ENCODE measurements around the gene PIH1D1.

- no peak for TF ChIP-seq JUND (IDR thresholded peaks at IDR 0.05; ENCODE audit: low read depth, low read length)
- TF ChIP-seq NR2C1 (IDR thresholded peaks at IDR 0.05) = no peak
- TF ChIP-seq SREBF1 (IDR thresholded peaks at IDR 0.05; ENCODE audit: low read length) = no peak
- no peak for TF ChIP-seq RFX5 (IDR thresholded peaks at IDR 0.05; ENCODE audit: low read depth, low read length)
- TF ChIP-seq, protein P1, sequence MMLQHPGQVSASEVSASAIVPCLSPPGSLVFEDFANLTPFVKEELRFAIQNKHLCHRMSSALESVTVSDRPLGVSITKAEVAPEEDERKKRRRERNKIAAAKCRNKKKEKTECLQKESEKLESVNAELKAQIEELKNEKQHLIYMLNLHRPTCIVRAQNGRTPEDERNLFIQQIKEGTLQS (IDR thresholded peaks at IDR 0.05; ENCODE audit: borderline replicate concordance, extremely low read depth, low read depth, low read length) = no peak
- TF ChIP-seq PAX5 (IDR thresholded peaks at IDR 0.05; ENCODE audit: borderline replicate concordance, low read depth, low read length) = no peak
- no peak for TF ChIP-seq USF1 (IDR thresholded peaks at IDR 0.05; ENCODE audit: borderline replicate concordance, extremely low read length, insufficient read depth, low read depth, low read length)
- TF ChIP-seq, protein P2, sequence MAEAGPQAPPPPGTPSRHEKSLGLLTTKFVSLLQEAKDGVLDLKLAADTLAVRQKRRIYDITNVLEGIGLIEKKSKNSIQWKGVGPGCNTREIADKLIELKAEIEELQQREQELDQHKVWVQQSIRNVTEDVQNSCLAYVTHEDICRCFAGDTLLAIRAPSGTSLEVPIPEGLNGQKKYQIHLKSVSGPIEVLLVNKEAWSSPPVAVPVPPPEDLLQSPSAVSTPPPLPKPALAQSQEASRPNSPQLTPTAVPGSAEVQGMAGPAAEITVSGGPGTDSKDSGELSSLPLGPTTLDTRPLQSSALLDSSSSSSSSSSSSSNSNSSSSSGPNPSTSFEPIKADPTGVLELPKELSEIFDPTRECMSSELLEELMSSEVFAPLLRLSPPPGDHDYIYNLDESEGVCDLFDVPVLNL (IDR thresholded peaks at IDR 0.05; ENCODE audit: low read depth, low read length) = no peak
- TF ChIP-seq, protein P3, sequence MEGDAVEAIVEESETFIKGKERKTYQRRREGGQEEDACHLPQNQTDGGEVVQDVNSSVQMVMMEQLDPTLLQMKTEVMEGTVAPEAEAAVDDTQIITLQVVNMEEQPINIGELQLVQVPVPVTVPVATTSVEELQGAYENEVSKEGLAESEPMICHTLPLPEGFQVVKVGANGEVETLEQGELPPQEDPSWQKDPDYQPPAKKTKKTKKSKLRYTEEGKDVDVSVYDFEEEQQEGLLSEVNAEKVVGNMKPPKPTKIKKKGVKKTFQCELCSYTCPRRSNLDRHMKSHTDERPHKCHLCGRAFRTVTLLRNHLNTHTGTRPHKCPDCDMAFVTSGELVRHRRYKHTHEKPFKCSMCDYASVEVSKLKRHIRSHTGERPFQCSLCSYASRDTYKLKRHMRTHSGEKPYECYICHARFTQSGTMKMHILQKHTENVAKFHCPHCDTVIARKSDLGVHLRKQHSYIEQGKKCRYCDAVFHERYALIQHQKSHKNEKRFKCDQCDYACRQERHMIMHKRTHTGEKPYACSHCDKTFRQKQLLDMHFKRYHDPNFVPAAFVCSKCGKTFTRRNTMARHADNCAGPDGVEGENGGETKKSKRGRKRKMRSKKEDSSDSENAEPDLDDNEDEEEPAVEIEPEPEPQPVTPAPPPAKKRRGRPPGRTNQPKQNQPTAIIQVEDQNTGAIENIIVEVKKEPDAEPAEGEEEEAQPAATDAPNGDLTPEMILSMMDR (IDR thresholded peaks at IDR 0.05 in 2 of 3, conservative IDR thresholded peaks at IDR 0.05 in 1 of 3; ENCODE audit: control insufficient read depth in 2 of 3, extremely low read depth in 1 of 3, insufficient read depth in 1 of 3, low read depth in 3 of 3, low read length in 3 of 3) = no peak
- TF ChIP-seq FOXK2 (IDR thresholded peaks at IDR 0.05) = no peak
- TF ChIP-seq YBX1 (IDR thresholded peaks at IDR 0.05) = no peak
- TF ChIP-seq JUNB (IDR thresholded peaks at IDR 0.05) = no peak
Measured at GRCh38 chr19:49403404-49404187, 48.0 kb downstream of the PIH1D1 start.
